ENCODE measurements around the gene BMAL1. TPM values are rescaled to one million over a fixed set of nuclear protein-coding genes. Genes with fewer than 3 reads are reported as not detected.

Gene BMAL1
- polyA plus RNA-seq, 1 experiment: 12.5 TPM

DNA sequence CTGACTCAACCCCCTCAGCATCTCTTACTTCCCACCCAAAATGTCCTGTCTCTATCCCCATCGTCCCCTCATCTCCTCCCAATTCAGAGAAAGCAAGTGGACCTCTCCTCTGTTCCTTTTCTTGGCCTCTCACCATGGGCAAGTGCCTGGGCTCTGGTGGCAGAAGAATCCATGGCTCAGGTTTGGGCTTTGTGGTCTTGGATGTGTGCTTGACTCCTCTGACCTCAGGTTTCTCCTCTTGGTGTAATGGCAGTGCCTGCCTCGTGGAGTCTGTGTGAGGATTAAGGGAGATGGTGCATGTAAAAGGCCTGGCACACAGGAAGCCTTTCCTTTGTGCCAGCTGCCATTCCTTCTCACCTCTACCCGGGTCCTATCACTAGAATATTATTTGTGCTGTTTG lies 3.2 kb downstream of the BMAL1 start:
- TF ChIP-seq, protein P1, sequence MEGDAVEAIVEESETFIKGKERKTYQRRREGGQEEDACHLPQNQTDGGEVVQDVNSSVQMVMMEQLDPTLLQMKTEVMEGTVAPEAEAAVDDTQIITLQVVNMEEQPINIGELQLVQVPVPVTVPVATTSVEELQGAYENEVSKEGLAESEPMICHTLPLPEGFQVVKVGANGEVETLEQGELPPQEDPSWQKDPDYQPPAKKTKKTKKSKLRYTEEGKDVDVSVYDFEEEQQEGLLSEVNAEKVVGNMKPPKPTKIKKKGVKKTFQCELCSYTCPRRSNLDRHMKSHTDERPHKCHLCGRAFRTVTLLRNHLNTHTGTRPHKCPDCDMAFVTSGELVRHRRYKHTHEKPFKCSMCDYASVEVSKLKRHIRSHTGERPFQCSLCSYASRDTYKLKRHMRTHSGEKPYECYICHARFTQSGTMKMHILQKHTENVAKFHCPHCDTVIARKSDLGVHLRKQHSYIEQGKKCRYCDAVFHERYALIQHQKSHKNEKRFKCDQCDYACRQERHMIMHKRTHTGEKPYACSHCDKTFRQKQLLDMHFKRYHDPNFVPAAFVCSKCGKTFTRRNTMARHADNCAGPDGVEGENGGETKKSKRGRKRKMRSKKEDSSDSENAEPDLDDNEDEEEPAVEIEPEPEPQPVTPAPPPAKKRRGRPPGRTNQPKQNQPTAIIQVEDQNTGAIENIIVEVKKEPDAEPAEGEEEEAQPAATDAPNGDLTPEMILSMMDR (IDR thresholded peaks at IDR 0.05; ENCODE audit: low read depth, low read length): no peak
- Histone ChIP-seq H3K27ac (ENCODE audit: low read depth, low read length) (no peak overlapping the region), H3K4me3 (ENCODE audit: low read depth, low read length) (no peak overlapping the region), H3K27me3 (ENCODE audit: control insufficient read depth, insufficient read depth, low read length) (no peaks in the 10 kb centered on the region), H3K9me3 (ENCODE audit: control insufficient read depth, insufficient read depth, low read length) (no peaks in the 10 kb centered on the region; the same call in 1 of the 2 replicates)
- no peak for DNase-seq (ENCODE audit: low read depth, low spot score)
- CTCF ChIA-PET: interaction anchor here (2.1 to 2.5 kb wide), 2 partner anchors 55 to 317 kb away, joined by 6 to 24 read pairs; no protein-coding TSS in a partner anchor
- POLR2A ChIA-PET: no interaction called here

DNA sequence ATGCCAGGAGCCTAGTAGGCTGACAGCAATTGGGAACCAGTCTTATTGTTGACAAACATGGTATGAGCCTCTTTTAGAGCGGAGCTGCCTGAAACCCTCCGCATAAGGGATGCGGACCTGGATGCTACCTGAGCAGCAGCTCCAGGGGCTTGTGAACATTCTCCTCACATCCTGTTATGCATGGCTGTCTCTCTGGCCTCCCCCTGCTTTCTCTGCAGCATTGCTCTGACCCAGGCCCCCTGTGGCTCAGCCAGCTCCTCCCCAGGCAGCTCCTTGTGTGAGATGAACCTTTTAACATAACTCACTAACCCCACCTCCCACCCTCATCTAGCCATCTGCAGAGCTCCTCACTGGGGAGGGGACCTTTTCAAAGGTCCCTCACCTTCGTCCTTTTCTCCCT lies 6.0 kb downstream of the BMAL1 start:
- Histone ChIP-seq H3K9me3 (ENCODE audit: control insufficient read depth, insufficient read depth, low read length) (no peaks in the 10 kb centered on the region), H3K27ac (ENCODE audit: low read depth, low read length) (no peak overlapping the region), H3K27me3 (ENCODE audit: control insufficient read depth, insufficient read depth, low read length) (no peaks in the 10 kb centered on the region), H3K4me3 (ENCODE audit: low read depth, low read length) (no peak overlapping the region)
- TF ChIP-seq, protein P1 (IDR thresholded peaks at IDR 0.05; ENCODE audit: low read depth, low read length): no peak
- no peak for DNase-seq (ENCODE audit: low read depth, low spot score)
- ChIA-PET POLR2A (no interaction called here), CTCF (interaction anchor here (1.3 kb wide), 1 partner anchor 52 kb away, joined by 5 read pairs; no protein-coding TSS in a partner anchor)

DNA sequence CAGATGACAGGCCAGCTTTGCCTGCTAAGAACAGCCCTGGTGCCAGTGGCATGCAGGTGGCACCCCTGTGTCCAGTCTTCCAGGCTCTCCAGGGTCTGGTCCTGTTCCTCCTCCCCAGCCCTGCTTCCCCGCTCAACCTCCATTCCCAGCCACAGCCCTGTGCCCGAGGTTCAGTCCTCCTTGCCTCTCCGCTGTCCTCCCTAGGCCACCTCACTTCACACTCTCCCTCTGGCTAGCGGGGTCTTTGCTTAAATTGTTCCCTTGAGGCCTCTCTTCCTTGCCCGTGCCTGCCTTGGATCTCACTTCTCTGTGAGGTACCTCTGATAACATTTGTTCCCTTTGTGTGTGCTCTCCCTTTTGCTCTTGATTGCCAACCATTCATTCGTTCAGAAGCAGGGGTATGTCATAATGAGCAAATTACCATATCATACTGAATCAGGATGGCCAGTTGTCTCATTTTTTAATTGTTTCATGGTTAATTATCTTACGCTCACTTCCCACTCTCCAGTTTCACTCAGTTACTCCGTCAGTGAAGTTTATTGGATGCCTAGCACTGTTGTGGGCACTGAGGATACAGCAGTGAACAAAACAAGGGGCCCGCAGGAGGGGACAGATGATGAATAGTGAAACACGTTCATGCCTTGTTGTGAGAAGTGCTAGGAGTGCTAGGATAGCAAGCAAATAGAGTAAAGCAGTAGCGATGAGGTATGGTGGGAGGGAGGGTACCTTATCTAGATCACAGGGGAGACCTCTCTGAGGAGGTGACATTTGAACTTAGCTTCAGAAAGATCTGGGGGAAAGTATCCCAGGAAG lies 7.4 kb downstream of the BMAL1 start:
- no peaks in the 10 kb centered on the region for H3K9me3 ChIP-seq (ENCODE audit: control insufficient read depth, insufficient read depth, low read length)
- no peak overlapping the region for H3K4me3 ChIP-seq (ENCODE audit: low read depth, low read length)
- CTCF ChIA-PET: interaction anchor here (1.3 kb wide), 1 partner anchor 50 kb away, joined by 5 read pairs; no protein-coding TSS in a partner anchor
- DNase-seq (ENCODE audit: low read depth, low spot score): no peak
- TF ChIP-seq, protein P1 (IDR thresholded peaks at IDR 0.05; ENCODE audit: low read depth, low read length): no peak
- POLR2A ChIA-PET: no interaction called here
- H3K27ac ChIP-seq (ENCODE audit: low read depth, low read length): no peak overlapping the region
- no peaks in the 10 kb centered on the region for H3K27me3 ChIP-seq (ENCODE audit: control insufficient read depth, insufficient read depth, low read length)

DNA sequence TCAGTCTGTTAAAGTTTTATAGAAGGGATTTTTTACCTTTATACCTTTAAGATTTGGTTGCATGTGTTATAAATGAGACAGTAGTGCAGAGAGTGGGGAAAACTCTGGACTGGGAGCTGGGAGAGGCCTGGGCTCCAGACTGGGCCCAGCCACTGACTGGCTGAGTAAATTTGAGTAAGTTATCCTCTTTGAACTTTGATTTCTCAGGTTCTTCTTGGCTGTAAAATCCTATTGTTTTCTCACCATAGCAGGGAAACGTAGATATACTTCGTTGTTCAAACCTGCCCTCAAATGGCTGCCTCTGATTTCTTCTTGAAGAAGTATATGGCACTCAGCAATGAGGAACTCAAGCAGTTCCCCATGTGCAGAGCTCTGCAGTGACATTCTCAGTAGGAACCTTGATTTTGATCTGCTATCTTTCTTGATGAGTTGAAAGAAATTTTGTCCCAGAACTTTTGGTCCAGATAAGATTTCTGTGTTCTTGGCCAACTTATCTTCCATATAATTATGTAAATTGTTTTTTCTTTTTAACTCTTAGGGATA lies 8.8 kb downstream of the BMAL1 start:
- no peaks in the 10 kb centered on the region for H3K9me3 ChIP-seq (ENCODE audit: control insufficient read depth, insufficient read depth, low read length)
- H3K4me3 ChIP-seq (ENCODE audit: low read depth, low read length): no peak overlapping the region
- no peaks in the 10 kb centered on the region for H3K27me3 ChIP-seq (ENCODE audit: control insufficient read depth, insufficient read depth, low read length)
- no peak overlapping the region for H3K27ac ChIP-seq (ENCODE audit: low read depth, low read length)
- POLR2A ChIA-PET: no interaction called here
- CTCF ChIA-PET: interaction anchor here (1.3 kb wide), 2 partner anchors 48 to 49 kb away, joined by 4 read pairs; no protein-coding TSS in a partner anchor
- TF ChIP-seq, protein P1 (IDR thresholded peaks at IDR 0.05; ENCODE audit: low read depth, low read length): no peak
- no peak for DNase-seq (ENCODE audit: low read depth, low spot score)

DNA sequence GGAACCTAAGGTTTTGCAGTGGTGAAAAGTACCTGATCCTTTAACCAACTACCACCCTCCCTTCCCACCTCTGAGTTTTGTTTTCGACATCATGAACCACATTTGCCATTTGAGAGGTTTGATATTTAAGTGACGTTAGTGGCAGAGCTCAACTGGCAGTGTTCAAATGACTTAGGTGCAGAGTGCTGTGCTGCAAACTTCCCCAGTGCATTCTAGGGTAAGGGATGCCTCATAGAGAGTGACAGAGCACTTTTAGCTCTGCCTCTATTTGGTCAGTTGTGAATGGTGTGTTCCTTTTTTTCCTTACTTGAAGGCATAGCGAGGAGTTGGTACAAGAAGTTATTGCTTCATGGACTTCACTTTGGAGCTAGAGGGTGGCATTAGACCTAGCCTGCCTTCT lies 9.4 kb downstream of the BMAL1 start:
- Histone ChIP-seq H3K27me3 (ENCODE audit: control insufficient read depth, insufficient read depth, low read length) (no peaks in the 10 kb centered on the region), H3K4me3 (ENCODE audit: low read depth, low read length) (no peak overlapping the region), H3K9me3 (ENCODE audit: control insufficient read depth, insufficient read depth, low read length) (no peaks in the 10 kb centered on the region), H3K27ac (ENCODE audit: low read depth, low read length) (no peak overlapping the region)
- CTCF ChIA-PET: interaction anchor here (1.3 kb wide), 2 partner anchors 47 to 49 kb away, joined by 4 read pairs; no protein-coding TSS in a partner anchor
- TF ChIP-seq, protein P1 (IDR thresholded peaks at IDR 0.05; ENCODE audit: low read depth, low read length): no peak
- POLR2A ChIA-PET: no interaction called here
- DNase-seq (ENCODE audit: low read depth, low spot score): no peak
